Fibroblast of skin of left quadriceps (primary cell): ENCODE results near the gene ZNFX1.
"Not testable (repeated sequence)": the region's sequence is repeated elsewhere in the genome, so short reads cannot be mapped to it uniquely, and the experiment has no call there.

Source experiments
- DNase-seq, 2 experiments: peaks; one replicate each; pipeline ENCODE4 v3.0.0-alpha.2; 2013; ENCODE audit warnings: low read depth in 2 of 2

Gene ZNFX1

DNA sequence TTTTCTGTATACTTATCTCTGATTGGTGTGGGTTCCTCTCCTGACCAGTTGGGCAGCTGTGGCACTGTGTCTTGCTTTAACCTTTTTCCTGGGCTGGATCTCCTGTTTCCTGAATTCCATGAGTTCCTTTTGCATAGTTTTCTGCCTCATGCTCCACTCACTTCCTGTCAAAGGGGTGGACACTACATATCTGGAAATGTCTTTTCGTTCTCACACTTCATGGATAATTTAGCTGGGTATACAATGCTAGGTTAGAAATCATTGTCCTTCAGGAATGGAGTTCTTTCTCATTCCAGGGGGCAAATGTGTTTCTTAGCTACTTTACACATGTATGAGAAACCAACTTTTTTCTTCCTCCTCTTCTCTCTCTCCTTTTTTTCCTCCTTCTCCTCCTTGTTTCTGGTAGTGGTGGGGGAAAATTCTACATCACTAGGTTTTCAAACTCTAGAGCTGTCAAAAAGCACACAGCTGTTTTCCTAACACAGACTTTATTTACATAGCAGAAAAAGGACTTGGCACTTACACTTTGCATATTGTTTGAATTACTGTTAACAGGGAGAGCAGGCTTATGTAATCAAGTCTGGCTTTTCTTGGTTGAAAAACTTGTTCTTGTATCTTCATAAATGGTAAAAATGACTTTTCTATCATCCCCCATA lies 67.6 kb downstream of the ZNFX1 start:
- DNase-seq = no peak

- DNase-seq = no peak
Observed at GRCh38 chr20:49207076-49207475, 70.8 kb downstream of the ZNFX1 start.

GRCh38 chr20:49203746-49204145 lies 74.1 kb downstream of the ZNFX1 start:
- DNase-seq = no peak

DNA sequence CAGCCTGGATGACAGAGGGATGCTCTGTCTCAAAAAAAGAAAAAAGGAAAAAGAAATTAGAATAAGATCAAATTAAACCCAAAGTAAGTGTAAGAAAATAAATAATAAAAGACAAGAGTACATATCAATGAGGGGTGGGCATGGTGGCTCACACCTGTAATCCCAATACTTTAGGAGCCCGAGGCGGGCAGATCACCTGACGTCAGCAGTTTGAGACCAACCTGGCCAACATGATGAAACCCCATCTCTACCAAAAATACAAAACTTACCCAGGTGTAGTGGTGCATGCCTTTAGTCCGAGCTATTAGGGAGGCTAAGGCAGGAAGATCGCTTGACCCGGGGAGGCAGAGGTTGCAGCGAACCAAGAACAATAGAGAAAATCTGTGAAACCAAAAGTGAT lies 74.8 kb downstream of the ZNFX1 start:
- no peak for DNase-seq

DNA sequence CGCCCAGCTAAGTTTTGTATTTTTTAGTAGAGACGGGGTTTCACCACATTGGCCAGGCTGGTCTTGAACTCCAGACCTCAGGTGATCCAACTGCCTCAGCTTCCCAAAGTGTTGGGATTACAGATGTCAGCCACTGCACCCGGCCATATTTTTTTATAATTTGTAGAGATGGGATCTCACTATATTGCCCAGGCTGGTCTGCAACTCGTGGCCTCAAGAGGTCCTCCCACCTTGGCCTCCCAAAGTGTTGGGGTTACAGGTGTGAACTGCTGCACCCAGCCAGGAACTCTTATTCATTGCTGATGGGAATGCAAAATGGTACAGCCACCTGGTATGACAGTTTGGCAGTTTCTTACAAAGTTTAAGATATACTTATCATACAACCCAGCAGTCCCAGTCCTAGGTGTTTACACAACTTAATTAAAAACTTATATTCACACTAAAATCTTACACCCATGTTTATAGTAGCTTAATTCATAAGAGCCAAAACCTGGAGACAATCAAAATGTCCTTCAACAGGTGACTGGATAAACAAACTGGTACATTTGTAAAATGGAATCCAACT lies 78.0 kb downstream of the ZNFX1 start:
- DNase-seq = no peak

- DNase-seq = not testable (repeated sequence)
Observed at GRCh38 chr20:49192944-49193518, 84.8 kb downstream of the ZNFX1 start.
